ENCODE data around the gene RASAL1.

RASAL1 gene

GRCh38 chr12:113099764-113100163 is 35.8 kb downstream of the RASAL1 start:
- TF ChIP-seq EGR1 (IDR thresholded peaks at IDR 0.05) (no peak), NFIC (IDR thresholded peaks at IDR 0.05) (no peak), TEAD4 (IDR thresholded peaks at IDR 0.05) (no peak), FOXM1 (IDR thresholded peaks at IDR 0.05; ENCODE audit: borderline replicate concordance, low read depth) (no peak), RAD21 (IDR thresholded peaks at IDR 0.05; ENCODE audit: low read depth) (no peak), EP300 (IDR thresholded peaks at IDR 0.05; ENCODE audit: borderline replicate concordance) (no peak), CEBPB (IDR thresholded peaks at IDR 0.05) (no peak), ZBTB7A (IDR thresholded peaks at IDR 0.05; ENCODE audit: low read depth) (no peak), MAX (IDR thresholded peaks at IDR 0.05) (no peak), YY1 (IDR thresholded peaks at IDR 0.05; ENCODE audit: low read depth) (no peak), CREB1 (IDR thresholded peaks at IDR 0.05; ENCODE audit: low read depth) (no peak), TAF1 (IDR thresholded peaks at IDR 0.05; ENCODE audit: low read depth) (no peak), TCF12 (IDR thresholded peaks at IDR 0.05; ENCODE audit: low read depth) (no peak), USF1 (IDR thresholded peaks at IDR 0.05) (no peak)
- TF ChIP-seq, protein P1, sequence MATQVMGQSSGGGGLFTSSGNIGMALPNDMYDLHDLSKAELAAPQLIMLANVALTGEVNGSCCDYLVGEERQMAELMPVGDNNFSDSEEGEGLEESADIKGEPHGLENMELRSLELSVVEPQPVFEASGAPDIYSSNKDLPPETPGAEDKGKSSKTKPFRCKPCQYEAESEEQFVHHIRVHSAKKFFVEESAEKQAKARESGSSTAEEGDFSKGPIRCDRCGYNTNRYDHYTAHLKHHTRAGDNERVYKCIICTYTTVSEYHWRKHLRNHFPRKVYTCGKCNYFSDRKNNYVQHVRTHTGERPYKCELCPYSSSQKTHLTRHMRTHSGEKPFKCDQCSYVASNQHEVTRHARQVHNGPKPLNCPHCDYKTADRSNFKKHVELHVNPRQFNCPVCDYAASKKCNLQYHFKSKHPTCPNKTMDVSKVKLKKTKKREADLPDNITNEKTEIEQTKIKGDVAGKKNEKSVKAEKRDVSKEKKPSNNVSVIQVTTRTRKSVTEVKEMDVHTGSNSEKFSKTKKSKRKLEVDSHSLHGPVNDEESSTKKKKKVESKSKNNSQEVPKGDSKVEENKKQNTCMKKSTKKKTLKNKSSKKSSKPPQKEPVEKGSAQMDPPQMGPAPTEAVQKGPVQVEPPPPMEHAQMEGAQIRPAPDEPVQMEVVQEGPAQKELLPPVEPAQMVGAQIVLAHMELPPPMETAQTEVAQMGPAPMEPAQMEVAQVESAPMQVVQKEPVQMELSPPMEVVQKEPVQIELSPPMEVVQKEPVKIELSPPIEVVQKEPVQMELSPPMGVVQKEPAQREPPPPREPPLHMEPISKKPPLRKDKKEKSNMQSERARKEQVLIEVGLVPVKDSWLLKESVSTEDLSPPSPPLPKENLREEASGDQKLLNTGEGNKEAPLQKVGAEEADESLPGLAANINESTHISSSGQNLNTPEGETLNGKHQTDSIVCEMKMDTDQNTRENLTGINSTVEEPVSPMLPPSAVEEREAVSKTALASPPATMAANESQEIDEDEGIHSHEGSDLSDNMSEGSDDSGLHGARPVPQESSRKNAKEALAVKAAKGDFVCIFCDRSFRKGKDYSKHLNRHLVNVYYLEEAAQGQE (IDR thresholded peaks at IDR 0.05; ENCODE audit: low read depth) = no peak

- TF ChIP-seq CEBPB (IDR thresholded peaks at IDR 0.05) (no peak), MAX (IDR thresholded peaks at IDR 0.05) (no peak)
Measured at GRCh38 chr12:113099364-113099763, 36.2 kb downstream of the RASAL1 start.

DNA sequence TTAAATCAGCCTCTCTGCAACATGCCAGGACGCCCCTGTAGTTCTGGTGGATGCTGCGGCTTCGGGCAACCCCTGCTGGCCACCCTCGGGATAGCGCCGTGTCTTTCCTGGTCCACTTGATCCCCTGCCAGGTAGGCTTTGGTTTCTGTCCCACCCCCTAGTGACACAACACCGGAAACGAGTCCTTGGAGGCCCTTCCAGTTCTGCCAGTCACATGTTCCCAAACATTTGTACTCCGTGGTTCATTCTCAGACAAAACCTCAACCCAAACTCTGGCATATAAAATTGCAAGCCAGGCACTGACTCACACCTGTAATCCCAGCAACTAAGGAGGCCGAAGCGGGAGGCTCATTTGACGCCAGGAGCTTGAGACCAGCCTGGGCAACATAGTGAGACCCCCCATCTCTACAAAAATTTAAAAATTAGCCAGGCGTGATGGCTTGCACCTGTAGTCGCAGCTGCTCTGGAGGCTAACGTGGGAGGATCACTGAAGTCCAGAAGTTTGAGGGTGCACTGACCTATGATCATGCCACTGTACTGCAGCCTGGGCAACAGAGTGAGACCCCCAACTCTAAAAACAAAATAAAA is 37.0 kb downstream of the RASAL1 start:
- TF ChIP-seq EGR1 (IDR thresholded peaks at IDR 0.05) (no peak), TCF12 (IDR thresholded peaks at IDR 0.05; ENCODE audit: low read depth) (peak; percentile 57; the same call in 1 of the 2 replicates), CREB1 (IDR thresholded peaks at IDR 0.05; ENCODE audit: low read depth) (no peak), EP300 (IDR thresholded peaks at IDR 0.05; ENCODE audit: borderline replicate concordance) (peak; percentile 26; the same call in 1 of the 2 replicates), TEAD4 (IDR thresholded peaks at IDR 0.05) (no peak; the same call in 1 of the 2 replicates), RAD21 (IDR thresholded peaks at IDR 0.05; ENCODE audit: low read depth) (peak; percentile 83), YY1 (IDR thresholded peaks at IDR 0.05; ENCODE audit: low read depth) (no peak), MAX (IDR thresholded peaks at IDR 0.05) (peak; percentile 89), FOXM1 (IDR thresholded peaks at IDR 0.05; ENCODE audit: borderline replicate concordance, low read depth) (no peak), USF1 (IDR thresholded peaks at IDR 0.05) (peak; percentile 88), NFIC (IDR thresholded peaks at IDR 0.05) (peak; percentile 79), TAF1 (IDR thresholded peaks at IDR 0.05; ENCODE audit: low read depth) (peak; percentile 42; the same call in 1 of the 2 replicates), ZBTB7A (IDR thresholded peaks at IDR 0.05; ENCODE audit: low read depth) (0 out of 2 replicates have a peak, but pooled peaks have one; percentile 51), CEBPB (IDR thresholded peaks at IDR 0.05) (peak; percentile 86)
- TF ChIP-seq, protein P1 (IDR thresholded peaks at IDR 0.05; ENCODE audit: low read depth) = no peak

- TF ChIP-seq NFIC (IDR thresholded peaks at IDR 0.05) (no peak), ZBTB7A (IDR thresholded peaks at IDR 0.05; ENCODE audit: low read depth) (peak; percentile 51; the same call in 1 of the 2 replicates), TCF12 (IDR thresholded peaks at IDR 0.05; ENCODE audit: low read depth) (0 out of 2 replicates have a peak, but pooled peaks have one; percentile 6), EGR1 (IDR thresholded peaks at IDR 0.05) (no peak)
Measured at GRCh38 chr12:113097716-113098440, 37.7 kb downstream of the RASAL1 start.

DNA sequence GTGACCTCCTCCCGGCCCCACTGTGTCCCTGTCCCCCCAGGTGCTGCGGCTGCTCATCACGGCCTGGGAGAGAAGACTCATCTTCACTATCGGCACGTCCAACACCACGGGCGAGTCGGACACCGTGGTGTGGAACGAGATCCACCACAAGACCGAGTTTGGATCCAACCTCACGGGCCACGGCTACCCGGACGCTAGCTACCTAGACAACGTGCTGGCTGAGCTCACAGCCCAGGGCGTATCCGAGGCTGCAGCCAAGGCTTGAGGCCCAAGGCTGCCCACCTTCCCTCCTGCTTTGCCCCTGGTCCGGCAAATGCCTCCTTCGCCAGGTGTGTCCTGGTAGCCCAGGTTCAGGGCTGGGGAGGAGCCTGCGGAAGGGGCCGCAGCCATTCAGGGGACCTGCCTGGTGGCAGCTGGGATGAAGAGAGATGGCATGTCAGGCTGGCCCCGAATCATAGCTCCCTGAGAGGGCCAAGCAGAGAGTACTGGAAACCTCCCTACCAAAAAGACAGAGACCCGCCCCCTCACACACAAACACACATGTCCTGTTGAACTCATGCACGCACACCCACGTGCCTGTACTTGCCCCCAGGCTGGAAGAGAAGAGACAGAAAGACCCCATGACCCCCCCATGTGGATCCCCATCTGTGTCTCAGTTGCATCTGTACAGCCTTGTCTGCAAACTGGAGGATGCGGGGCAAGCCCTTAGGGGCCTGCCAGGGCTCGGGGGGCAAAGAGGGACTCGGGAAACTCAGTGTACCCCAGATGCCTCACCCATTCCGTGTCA is 38.7 kb downstream of the RASAL1 start:
- TF ChIP-seq FOXM1 (IDR thresholded peaks at IDR 0.05; ENCODE audit: borderline replicate concordance, low read depth) (no peak), TEAD4 (IDR thresholded peaks at IDR 0.05) (no peak), ZBTB7A (IDR thresholded peaks at IDR 0.05; ENCODE audit: low read depth) (no peak), MAX (IDR thresholded peaks at IDR 0.05) (no peak), CEBPB (IDR thresholded peaks at IDR 0.05) (no peak), YY1 (IDR thresholded peaks at IDR 0.05; ENCODE audit: low read depth) (no peak), TCF12 (IDR thresholded peaks at IDR 0.05; ENCODE audit: low read depth) (no peak), NFIC (IDR thresholded peaks at IDR 0.05) (no peak), TAF1 (IDR thresholded peaks at IDR 0.05; ENCODE audit: low read depth) (no peak), RAD21 (IDR thresholded peaks at IDR 0.05; ENCODE audit: low read depth) (no peak), EGR1 (IDR thresholded peaks at IDR 0.05) (no peak), EP300 (IDR thresholded peaks at IDR 0.05; ENCODE audit: borderline replicate concordance) (no peak)

Measured in Ishikawa (cell line).